ENCODE measurements around the gene NMRK2.

DNA sequence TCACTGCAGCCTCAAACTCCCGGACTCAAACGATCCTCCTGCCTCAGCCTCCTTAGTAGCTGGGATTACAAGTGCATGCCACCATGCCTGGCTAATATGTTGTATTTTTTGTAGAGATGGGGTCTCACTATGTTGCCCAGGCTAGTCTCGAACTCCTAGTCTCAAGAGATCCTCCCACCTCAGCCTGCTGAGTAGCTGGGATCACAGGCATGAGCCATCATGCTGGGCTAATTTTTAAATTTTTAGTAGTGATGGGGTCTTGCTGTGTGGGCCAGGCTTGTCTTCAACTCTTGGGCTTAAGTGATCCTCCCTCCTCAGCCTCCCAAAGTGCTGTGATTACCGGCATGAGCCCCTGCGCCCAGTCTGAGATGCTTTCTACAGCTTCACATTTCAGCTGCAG is 37.1 kb upstream of the NMRK2 start:
- TF ChIP-seq POLR2A (IDR thresholded peaks at IDR 0.05) = no peak
- TF ChIP-seq, protein P1, sequence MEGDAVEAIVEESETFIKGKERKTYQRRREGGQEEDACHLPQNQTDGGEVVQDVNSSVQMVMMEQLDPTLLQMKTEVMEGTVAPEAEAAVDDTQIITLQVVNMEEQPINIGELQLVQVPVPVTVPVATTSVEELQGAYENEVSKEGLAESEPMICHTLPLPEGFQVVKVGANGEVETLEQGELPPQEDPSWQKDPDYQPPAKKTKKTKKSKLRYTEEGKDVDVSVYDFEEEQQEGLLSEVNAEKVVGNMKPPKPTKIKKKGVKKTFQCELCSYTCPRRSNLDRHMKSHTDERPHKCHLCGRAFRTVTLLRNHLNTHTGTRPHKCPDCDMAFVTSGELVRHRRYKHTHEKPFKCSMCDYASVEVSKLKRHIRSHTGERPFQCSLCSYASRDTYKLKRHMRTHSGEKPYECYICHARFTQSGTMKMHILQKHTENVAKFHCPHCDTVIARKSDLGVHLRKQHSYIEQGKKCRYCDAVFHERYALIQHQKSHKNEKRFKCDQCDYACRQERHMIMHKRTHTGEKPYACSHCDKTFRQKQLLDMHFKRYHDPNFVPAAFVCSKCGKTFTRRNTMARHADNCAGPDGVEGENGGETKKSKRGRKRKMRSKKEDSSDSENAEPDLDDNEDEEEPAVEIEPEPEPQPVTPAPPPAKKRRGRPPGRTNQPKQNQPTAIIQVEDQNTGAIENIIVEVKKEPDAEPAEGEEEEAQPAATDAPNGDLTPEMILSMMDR (IDR thresholded peaks at IDR 0.05) = no peak

Data from gastroesophageal sphincter (tissue), 3 donors.